Activated naive CD4-positive, alpha-beta T cell treated with anti-CD3 and anti-CD28 coated beads, Interleukin-2, amount 50 U/mL, for 24 hours (primary cell): ENCODE data around the gene SSU72.
A peak's percentile ranks its signal among the peaks of the same experiment; 100 is the strongest.

ENCODE experiments used
- H3K27ac Mint-ChIP-seq: one replicate; pipeline ENCODE4 v1.8.0; 2021; ENCODE audit warnings: mild to moderate bottlenecking, mixed read lengths
- H3K27me3 Mint-ChIP-seq: one replicate; pipeline ENCODE4 v1.8.0; 2021; ENCODE audit warnings: mixed read lengths
- H3K36me3 Mint-ChIP-seq: one replicate; pipeline ENCODE4 v1.8.0; 2021; ENCODE audit warnings: mixed read lengths
- H3K4me1 Mint-ChIP-seq: one replicate; pipeline ENCODE4 v1.8.0; 2021; ENCODE audit warnings: mixed read lengths
- H3K4me3 Mint-ChIP-seq: one replicate; pipeline ENCODE4 v1.8.0; 2021; ENCODE audit warnings: mild to moderate bottlenecking, mixed read lengths
- H3K9me3 Mint-ChIP-seq: one replicate; pipeline ENCODE4 v1.8.0; 2021; ENCODE audit warnings: mixed read lengths

The SSU72 gene

GRCh38 chr1:1545946-1546737, 28.5 kb downstream of the SSU72 start:
- Mint-ChIP-seq H3K36me3 (no peaks in the 10 kb centered on the region), H3K27ac (no peak overlapping the region), H3K9me3 (no peaks in the 10 kb centered on the region), H3K4me1 (peaks cover 7% of the 10 kb centered on the region), H3K4me3 (no peak overlapping the region), H3K27me3 (no peaks in the 10 kb centered on the region)

- peaks cover 7% of the 10 kb centered on the region for H3K4me1 Mint-ChIP-seq
Observed at GRCh38 chr1:1544544-1544943, 30.1 kb downstream of the SSU72 start.

GRCh38 chr1:1543706-1544099, 31.0 kb downstream of the SSU72 start:
- no peak overlapping the region for H3K27ac Mint-ChIP-seq

More at GRCh38 chr1:1544544-1544943, 30.1 kb downstream of the SSU72 start:
- Mint-ChIP-seq H3K4me3 (no peak overlapping the region), H3K27ac (no peak overlapping the region), H3K36me3 (no peaks in the 10 kb centered on the region), H3K27me3 (no peaks in the 10 kb centered on the region), H3K9me3 (no peaks in the 10 kb centered on the region)

GRCh38 chr1:1542766-1543705, 31.6 kb downstream of the SSU72 start:
- Mint-ChIP-seq H3K9me3 (no peaks in the 10 kb centered on the region), H3K4me3 (no peak overlapping the region), H3K27ac (no peak overlapping the region), H3K4me1 (peaks cover 7% of the 10 kb centered on the region), H3K36me3 (no peaks in the 10 kb centered on the region), H3K27me3 (no peaks in the 10 kb centered on the region)

More at GRCh38 chr1:1543706-1544099, 31.0 kb downstream of the SSU72 start:
- H3K4me1 Mint-ChIP-seq: peaks cover 7% of the 10 kb centered on the region
- no peaks in the 10 kb centered on the region for H3K9me3 Mint-ChIP-seq
- H3K4me3 Mint-ChIP-seq: no peak overlapping the region
- no peaks in the 10 kb centered on the region for H3K36me3 Mint-ChIP-seq
- no peaks in the 10 kb centered on the region for H3K27me3 Mint-ChIP-seq

GRCh38 chr1:1541956-1542765, 32.5 kb downstream of the SSU72 start:
- H3K4me1 Mint-ChIP-seq: peaks cover 4% of the 10 kb centered on the region
- H3K27ac Mint-ChIP-seq: peak overlapping the region; percentile 23
- peak overlapping the region; percentile 52 for H3K4me3 Mint-ChIP-seq
- no peaks in the 10 kb centered on the region for H3K36me3 Mint-ChIP-seq
- no peaks in the 10 kb centered on the region for H3K27me3 Mint-ChIP-seq
- no peaks in the 10 kb centered on the region for H3K9me3 Mint-ChIP-seq

GRCh38 chr1:1540818-1541628, 33.6 kb downstream of the SSU72 start:
- Mint-ChIP-seq H3K4me3 (peak overlapping the region; percentile 42), H3K27ac (no peak overlapping the region), H3K36me3 (no peaks in the 10 kb centered on the region), H3K9me3 (no peaks in the 10 kb centered on the region), H3K27me3 (no peaks in the 10 kb centered on the region), H3K4me1 (peaks cover 4% of the 10 kb centered on the region)

GRCh38 chr1:1540090-1540817, 34.4 kb downstream of the SSU72 start, which contains the start of gene TMEM240:
TMEM240 (minus strand) TSS chr1:1540624; CDS start chr1:1540346, 278 bp downstream.
- Mint-ChIP-seq H3K27ac (no peak within 1 kb of the TSS), H3K4me1 (peaks cover 4% of the 10 kb centered on the region), H3K36me3 (no peaks in the 10 kb centered on the region), H3K27me3 (no peaks in the 10 kb centered on the region), H3K4me3 (peak within 1 kb of the TSS; percentile 42), H3K9me3 (no peaks in the 10 kb centered on the region)

GRCh38 chr1:1539310-1540089, 35.2 kb downstream of the SSU72 start:
- no peak overlapping the region for H3K27ac Mint-ChIP-seq
- H3K9me3 Mint-ChIP-seq: no peaks in the 10 kb centered on the region
- H3K36me3 Mint-ChIP-seq: no peaks in the 10 kb centered on the region
- peak overlapping the region; percentile 15 for H3K4me3 Mint-ChIP-seq
- peaks cover 4% of the 10 kb centered on the region for H3K4me1 Mint-ChIP-seq
- H3K27me3 Mint-ChIP-seq: no peaks in the 10 kb centered on the region

GRCh38 chr1:1538989-1539309, 35.7 kb downstream of the SSU72 start:
- Mint-ChIP-seq H3K9me3 (no peaks in the 10 kb centered on the region), H3K27me3 (no peaks in the 10 kb centered on the region), H3K4me1 (peaks cover 4% of the 10 kb centered on the region), H3K27ac (peak overlapping the region; percentile 51), H3K36me3 (no peaks in the 10 kb centered on the region), H3K4me3 (peak overlapping the region; percentile 13)

- Mint-ChIP-seq H3K4me3 (peak overlapping the region; percentile 13), H3K27me3 (no peaks in the 10 kb centered on the region), H3K9me3 (no peaks in the 10 kb centered on the region), H3K27ac (no peak overlapping the region), H3K4me1 (peaks cover 4% of the 10 kb centered on the region), H3K36me3 (no peaks in the 10 kb centered on the region)
Observed at GRCh38 chr1:1538334-1538733, 36.3 kb downstream of the SSU72 start.

- H3K27me3 Mint-ChIP-seq: no peaks in the 10 kb centered on the region
- H3K36me3 Mint-ChIP-seq: no peaks in the 10 kb centered on the region
- H3K9me3 Mint-ChIP-seq: no peaks in the 10 kb centered on the region
- peaks cover 4% of the 10 kb centered on the region for H3K4me1 Mint-ChIP-seq
- H3K27ac Mint-ChIP-seq: no peak overlapping the region
- H3K4me3 Mint-ChIP-seq: no peak overlapping the region
Observed at GRCh38 chr1:1537626-1538250, 36.9 kb downstream of the SSU72 start.

GRCh38 chr1:1536938-1537546, 37.6 kb downstream of the SSU72 start:
- no peaks in the 10 kb centered on the region for H3K27me3 Mint-ChIP-seq
- peaks cover 4% of the 10 kb centered on the region for H3K4me1 Mint-ChIP-seq
- no peak overlapping the region for H3K27ac Mint-ChIP-seq
- no peaks in the 10 kb centered on the region for H3K9me3 Mint-ChIP-seq
- peaks cover 2% of the 10 kb centered on the region for H3K36me3 Mint-ChIP-seq
- H3K4me3 Mint-ChIP-seq: no peak overlapping the region
